ENCODE data around the gene LOC128125822.
A peak's percentile ranks its signal among the peaks of the same experiment; 100 is the strongest.
"Not testable (repeated sequence)": the region's sequence is repeated elsewhere in the genome, so short reads cannot be mapped to it uniquely, and the experiment has no call there.

Gene LOC128125822

GRCh38 chr6:63584566-63584965 is 12.3 kb downstream of the LOC128125822 start:
- DNase-seq, result no peak

GRCh38 chr6:63585652-63586051 is 13.4 kb downstream of the LOC128125822 start:
- DNase-seq, result not testable (repeated sequence)

- DNase-seq, result no peak
Measured at GRCh38 chr6:63589952-63590411, 17.7 kb downstream of the LOC128125822 start.

GRCh38 chr6:63592886-63593285 is 20.6 kb downstream of the LOC128125822 start:
- no peak for DNase-seq

- DNase-seq, result no peak
Measured at GRCh38 chr6:63597141-63598048, 25.1 kb downstream of the LOC128125822 start.

- peak; percentile 78 for DNase-seq
Measured at GRCh38 chr6:63598049-63599036, 26.1 kb downstream of the LOC128125822 start.

GRCh38 chr6:63599243-63599642 is 27.0 kb downstream of the LOC128125822 start:
- no peak for DNase-seq

GRCh38 chr6:63600136-63600535 is 27.9 kb downstream of the LOC128125822 start:
- DNase-seq, result no peak

GRCh38 chr6:63609231-63609630 is 37.0 kb downstream of the LOC128125822 start:
- DNase-seq, result no peak

GRCh38 chr6:63610944-63611343 is 38.7 kb downstream of the LOC128125822 start:
- DNase-seq, result no peak

- no peak for DNase-seq
Measured at GRCh38 chr6:63611560-63611959, 39.3 kb downstream of the LOC128125822 start.

- DNase-seq, result no peak
Measured at GRCh38 chr6:63615590-63615989, 43.3 kb downstream of the LOC128125822 start.

Data from CD4-positive, alpha-beta T cell treated with Interferon gamma for 1 hour (primary cell).